WTC11 (cell line): ENCODE measurements around the gene AHRR. TPM values are rescaled to one million over a fixed set of nuclear protein-coding genes. Genes with fewer than 3 reads are reported as not detected.

ENCODE experiments used
- ATAC-seq: fragments of 200-7000 bp; cut with Tn5 transposase; 2 replicates; pipeline ENCODE4 v1.10.0; 2021; ENCODE audit warnings: mild to moderate bottlenecking, moderate library complexity
- CTCF ChIA-PET: fragments of 300-600 bp; sonication (Branson Sonifier 250); formaldehyde crosslinking; loops from one replicate; lab custom pipeline; 2021; ENCODE audit warnings: antibody characterized with exemption; lab: Charles Lee
- POLR2A ChIA-PET: fragments of 350-600 bp; sonication (Branson Sonifier 250); formaldehyde crosslinking; loops from one replicate; lab custom pipeline; 2021; ENCODE audit warnings: antibody characterized with exemption; lab: Charles Lee
- DNase-seq: peaks from one replicate; pipeline ENCODE4 v3.0.0; 2021; ENCODE audit warnings: low spot score
- H3K27ac Mint-ChIP-seq: 2 replicates; pipeline ENCODE4 v1.8.0; 2021; ENCODE audit warnings: mixed read lengths
- H3K27me3 Mint-ChIP-seq: 2 replicates; pipeline ENCODE4 v1.8.0; 2021; ENCODE audit warnings: low read depth, mild to moderate bottlenecking, moderate library complexity, mixed read lengths
- H3K36me3 Mint-ChIP-seq: 2 replicates; pipeline ENCODE4 v1.8.0; 2021; ENCODE audit warnings: mixed read lengths
- H3K4me1 Mint-ChIP-seq: 2 replicates; pipeline ENCODE4 v1.8.0; 2022; ENCODE audit warnings: mixed read lengths
- H3K4me3 Mint-ChIP-seq: 2 replicates; pipeline ENCODE4 v1.8.0; 2021; ENCODE audit warnings: mild to moderate bottlenecking, moderate library complexity, mixed read lengths
- H3K9me3 Mint-ChIP-seq: 2 replicates; pipeline ENCODE4 v1.8.0; 2021; ENCODE audit warnings: mixed read lengths
- AR ChIP-seq: fragments of 250-450 bp; sonication (Bioruptor Pico); IDR thresholded peaks from 2 replicates; pipeline ENCODE4 v1.9.0; 2021; ENCODE audit warnings: mild to moderate bottlenecking
- CBFB ChIP-seq: sonication (generic); formaldehyde crosslinking; IDR thresholded peaks from 2 replicates; pipeline ENCODE4 v1.8.1; 2022; ENCODE audit warnings: mild to moderate bottlenecking, low read depth, missing genetic modification reagents
- EMX1 ChIP-seq: fragments of 250-450 bp; sonication (Bioruptor Pico); IDR thresholded peaks from 2 replicates; pipeline ENCODE4 v1.8.0; 2021; ENCODE audit warnings: mild to moderate bottlenecking
- FOXK1 ChIP-seq: sonication (generic); formaldehyde crosslinking; IDR thresholded peaks from 2 replicates; pipeline ENCODE4 v1.8.0; 2022; ENCODE audit warnings: mild to moderate bottlenecking, moderate library complexity, missing genetic modification reagents
- GABPB1 ChIP-seq: sonication (generic); formaldehyde crosslinking; IDR thresholded peaks from 2 replicates; pipeline ENCODE4 v1.8.1; 2023; ENCODE audit warnings: mild to moderate bottlenecking, missing genetic modification reagents
- GTF2I ChIP-seq: fragments of 250-450 bp; sonication (Bioruptor Pico); conservative IDR thresholded peaks from 2 replicates; pipeline ENCODE4 v1.4.0; 2021; ENCODE audit warnings: mild to moderate bottlenecking
- IRF2 ChIP-seq: sonication (generic); formaldehyde crosslinking; IDR thresholded peaks from 2 replicates; pipeline ENCODE4 v1.8.0; 2022; ENCODE audit warnings: low read depth, missing genetic modification reagents, borderline replicate concordance
- KAT7 ChIP-seq: sonication (generic); formaldehyde crosslinking; IDR thresholded peaks from 2 replicates; pipeline ENCODE4 v1.8.1; 2023; ENCODE audit warnings: missing genetic modification reagents, mild to moderate bottlenecking, borderline replicate concordance
- MXD4 ChIP-seq: fragments of 250-450 bp; sonication (Bioruptor Pico); IDR thresholded peaks from 2 replicates; pipeline ENCODE4 v1.8.0; 2021; ENCODE audit warnings: mild to moderate bottlenecking, moderate library complexity, borderline replicate concordance
- MYBL2 ChIP-seq: sonication (generic); formaldehyde crosslinking; IDR thresholded peaks from 2 replicates; pipeline ENCODE4 v1.8.1; 2023; ENCODE audit warnings: mild to moderate bottlenecking, moderate library complexity, missing genetic modification reagents
- PREB ChIP-seq: sonication (generic); formaldehyde crosslinking; IDR thresholded peaks from 2 replicates; pipeline ENCODE4 v1.8.1; 2022; ENCODE audit warnings: mild to moderate bottlenecking, missing genetic modification reagents, moderate library complexity, borderline replicate concordance
- RELA ChIP-seq: sonication (generic); formaldehyde crosslinking; IDR thresholded peaks from 2 replicates; pipeline ENCODE4 v1.8.1; 2022; ENCODE audit warnings: missing genetic modification reagents, mild to moderate bottlenecking, borderline replicate concordance
- SMAD4 ChIP-seq: sonication (generic); formaldehyde crosslinking; IDR thresholded peaks from 2 replicates; pipeline ENCODE4 v1.8.0; 2022; ENCODE audit warnings: mild to moderate bottlenecking, missing genetic modification reagents
- TEAD1 ChIP-seq: sonication (generic); formaldehyde crosslinking; IDR thresholded peaks from 2 replicates; pipeline ENCODE4 v1.8.0; 2022; ENCODE audit warnings: mild to moderate bottlenecking, missing genetic modification reagents
- TP53 ChIP-seq: sonication (generic); formaldehyde crosslinking; IDR thresholded peaks from 2 replicates; pipeline ENCODE4 v1.8.1; 2023; ENCODE audit warnings: mild to moderate bottlenecking, missing genetic modification reagents
- ZBTB21 ChIP-seq: sonication (generic); formaldehyde crosslinking; IDR thresholded peaks from 2 replicates; pipeline ENCODE4 v1.8.1; 2023; ENCODE audit warnings: mild to moderate bottlenecking, missing genetic modification reagents, borderline replicate concordance
- ZNF138 ChIP-seq: sonication (generic); formaldehyde crosslinking; conservative IDR thresholded peaks from 2 replicates; pipeline ENCODE4 v1.8.1; 2022; ENCODE audit warnings: mild to moderate bottlenecking, moderate library complexity, missing genetic modification reagents
- ZNF232 ChIP-seq: sonication (generic); formaldehyde crosslinking; IDR thresholded peaks from 2 replicates; pipeline ENCODE4 v1.8.0; 2022; ENCODE audit warnings: mild to moderate bottlenecking, missing genetic modification reagents
- ZNF263 ChIP-seq: sonication (generic); formaldehyde crosslinking; IDR thresholded peaks from 2 replicates; pipeline ENCODE4 v1.8.1; 2022; ENCODE audit warnings: low read depth, mild to moderate bottlenecking, moderate library complexity, missing genetic modification reagents
- ZNF317 ChIP-seq: sonication (generic); formaldehyde crosslinking; IDR thresholded peaks from 2 replicates; pipeline ENCODE4 v1.8.1; 2023; ENCODE audit warnings: low read depth, mild to moderate bottlenecking, moderate library complexity, missing genetic modification reagents, borderline replicate concordance
- ZNF396 ChIP-seq: fragments of 250-450 bp; sonication (Bioruptor Pico); IDR thresholded peaks from 2 replicates; pipeline ENCODE4 v1.8.0; 2021; ENCODE audit warnings: mild to moderate bottlenecking, moderate library complexity, borderline replicate concordance
- ZNF423 ChIP-seq: fragments of 250-450 bp; sonication (Bioruptor Pico); IDR thresholded peaks from 2 replicates; pipeline ENCODE4 v2.1.2; 2022; ENCODE audit warnings: mild to moderate bottlenecking, moderate library complexity
- ZNF671 ChIP-seq: fragments of 250-450 bp; sonication (Bioruptor Pico); IDR thresholded peaks from 2 replicates; pipeline ENCODE4 v1.8.0; 2021; ENCODE audit warnings: mild to moderate bottlenecking
- total RNA-seq: library from RNA; stranded (reverse); gene quantifications from 3 replicates; pipeline ENCODE4 v1.2.3, GENCODE V29; 2021
- TF ChIP-seq, protein P1 (sequence below): sonication (generic); formaldehyde crosslinking; IDR thresholded peaks from 2 replicates; pipeline ENCODE4 v1.8.0; 2022; ENCODE audit warnings: mild to moderate bottlenecking, missing genetic modification reagents
- TF ChIP-seq, protein P2 (sequence below): fragments of 250-450 bp; sonication (Bioruptor Pico); IDR thresholded peaks from 2 replicates; pipeline ENCODE4 v1.9.0; 2021; ENCODE audit warnings: mild to moderate bottlenecking
- TF ChIP-seq, protein P3 (sequence below): sonication (generic); formaldehyde crosslinking; IDR thresholded peaks from 2 replicates; pipeline ENCODE4 v1.8.0; 2023; ENCODE audit warnings: mild to moderate bottlenecking, missing genetic modification reagents
- TF ChIP-seq, protein P4 (sequence below): sonication (generic); formaldehyde crosslinking; IDR thresholded peaks from 2 replicates; pipeline ENCODE4 v1.8.1; 2022; ENCODE audit warnings: low read depth, missing genetic modification reagents, borderline replicate concordance

Gene AHRR
- total RNA-seq, 1 experiment from 2014 or later = 4.5 TPM

- Mint-ChIP-seq H3K9me3 (no peaks in the 10 kb centered on the region), H3K36me3 (peaks cover 51% of the 10 kb centered on the region), H3K27ac (no peak overlapping the region), H3K4me3 (no peak overlapping the region), H3K4me1 (no peaks in the 10 kb centered on the region), H3K27me3 (no peaks in the 10 kb centered on the region)
- DNase-seq = peak; percentile 10
- POLR2A ChIA-PET = no interaction called here
- no peak for ATAC-seq
- no peak for TF ChIP-seq ZNF317 (CRISPR knock-in tag)
- TF ChIP-seq ZNF396 (CRISPR knock-in tag) = no peak
- no peak for TF ChIP-seq MXD4 (CRISPR knock-in tag)
- TF ChIP-seq KAT7 (CRISPR knock-in tag) = no peak
- TF ChIP-seq TEAD1 = no peak
- TF ChIP-seq ZNF263 (CRISPR knock-in tag) = no peak
- no peak for TF ChIP-seq AR
- TF ChIP-seq, protein P1, sequence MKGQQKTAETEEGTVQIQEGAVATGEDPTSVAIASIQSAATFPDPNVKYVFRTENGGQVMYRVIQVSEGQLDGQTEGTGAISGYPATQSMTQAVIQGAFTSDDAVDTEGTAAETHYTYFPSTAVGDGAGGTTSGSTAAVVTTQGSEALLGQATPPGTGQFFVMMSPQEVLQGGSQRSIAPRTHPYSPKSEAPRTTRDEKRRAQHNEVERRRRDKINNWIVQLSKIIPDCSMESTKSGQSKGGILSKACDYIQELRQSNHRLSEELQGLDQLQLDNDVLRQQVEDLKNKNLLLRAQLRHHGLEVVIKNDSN (CRISPR knock-in tag) = no peak
- TF ChIP-seq ZNF423 (CRISPR knock-in tag) = no peak
- TF ChIP-seq ZNF138 (CRISPR knock-in tag) = no peak
- no peak for TF ChIP-seq SMAD4 (CRISPR knock-in tag)
- TF ChIP-seq, protein P2, sequence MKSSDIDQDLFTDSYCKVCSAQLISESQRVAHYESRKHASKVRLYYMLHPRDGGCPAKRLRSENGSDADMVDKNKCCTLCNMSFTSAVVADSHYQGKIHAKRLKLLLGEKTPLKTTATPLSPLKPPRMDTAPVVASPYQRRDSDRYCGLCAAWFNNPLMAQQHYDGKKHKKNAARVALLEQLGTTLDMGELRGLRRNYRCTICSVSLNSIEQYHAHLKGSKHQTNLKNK (CRISPR knock-in tag) = no peak
- TF ChIP-seq MYBL2 (CRISPR knock-in tag) = no peak
- TF ChIP-seq PREB (CRISPR knock-in tag) = no peak
- no peak for TF ChIP-seq GABPB1 (CRISPR knock-in tag)
- TF ChIP-seq ZNF671 = no peak
- TF ChIP-seq TP53 (CRISPR knock-in tag) = no peak
- TF ChIP-seq ZNF232 (CRISPR knock-in tag) = no peak
- TF ChIP-seq, protein P3, sequence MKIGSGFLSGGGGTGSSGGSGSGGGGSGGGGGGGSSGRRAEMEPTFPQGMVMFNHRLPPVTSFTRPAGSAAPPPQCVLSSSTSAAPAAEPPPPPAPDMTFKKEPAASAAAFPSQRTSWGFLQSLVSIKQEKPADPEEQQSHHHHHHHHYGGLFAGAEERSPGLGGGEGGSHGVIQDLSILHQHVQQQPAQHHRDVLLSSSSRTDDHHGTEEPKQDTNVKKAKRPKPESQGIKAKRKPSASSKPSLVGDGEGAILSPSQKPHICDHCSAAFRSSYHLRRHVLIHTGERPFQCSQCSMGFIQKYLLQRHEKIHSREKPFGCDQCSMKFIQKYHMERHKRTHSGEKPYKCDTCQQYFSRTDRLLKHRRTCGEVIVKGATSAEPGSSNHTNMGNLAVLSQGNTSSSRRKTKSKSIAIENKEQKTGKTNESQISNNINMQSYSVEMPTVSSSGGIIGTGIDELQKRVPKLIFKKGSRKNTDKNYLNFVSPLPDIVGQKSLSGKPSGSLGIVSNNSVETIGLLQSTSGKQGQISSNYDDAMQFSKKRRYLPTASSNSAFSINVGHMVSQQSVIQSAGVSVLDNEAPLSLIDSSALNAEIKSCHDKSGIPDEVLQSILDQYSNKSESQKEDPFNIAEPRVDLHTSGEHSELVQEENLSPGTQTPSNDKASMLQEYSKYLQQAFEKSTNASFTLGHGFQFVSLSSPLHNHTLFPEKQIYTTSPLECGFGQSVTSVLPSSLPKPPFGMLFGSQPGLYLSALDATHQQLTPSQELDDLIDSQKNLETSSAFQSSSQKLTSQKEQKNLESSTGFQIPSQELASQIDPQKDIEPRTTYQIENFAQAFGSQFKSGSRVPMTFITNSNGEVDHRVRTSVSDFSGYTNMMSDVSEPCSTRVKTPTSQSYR (CRISPR knock-in tag) = no peak
- CTCF ChIA-PET = no interaction called here
Observed at GRCh38 chr5:462051-462481, 140.6 kb downstream of the AHRR start.

- Mint-ChIP-seq H3K4me3 (no peak overlapping the region), H3K27me3 (no peaks in the 10 kb centered on the region), H3K9me3 (no peaks in the 10 kb centered on the region), H3K27ac (no peak overlapping the region), H3K36me3 (peaks cover 45% of the 10 kb centered on the region), H3K4me1 (no peaks in the 10 kb centered on the region)
- CTCF ChIA-PET = interaction anchor here (1.4 kb wide), 1 partner anchor 17 kb away, joined by 5 read pairs; no protein-coding TSS in a partner anchor
- POLR2A ChIA-PET = no interaction called here
- DNase-seq (no peak), ATAC-seq (no peak)
- TF ChIP-seq IRF2 (CRISPR knock-in tag) (no peak), CBFB (CRISPR knock-in tag) (no peak), ZNF263 (CRISPR knock-in tag) (no peak), ZBTB21 (CRISPR knock-in tag) (no peak), GTF2I (CRISPR knock-in tag) (no peak), RELA (CRISPR knock-in tag) (no peak), FOXK1 (CRISPR knock-in tag) (no peak), MXD4 (CRISPR knock-in tag) (no peak), PREB (CRISPR knock-in tag) (no peak), EMX1 (CRISPR knock-in tag) (no peak)
- TF ChIP-seq, protein P4, sequence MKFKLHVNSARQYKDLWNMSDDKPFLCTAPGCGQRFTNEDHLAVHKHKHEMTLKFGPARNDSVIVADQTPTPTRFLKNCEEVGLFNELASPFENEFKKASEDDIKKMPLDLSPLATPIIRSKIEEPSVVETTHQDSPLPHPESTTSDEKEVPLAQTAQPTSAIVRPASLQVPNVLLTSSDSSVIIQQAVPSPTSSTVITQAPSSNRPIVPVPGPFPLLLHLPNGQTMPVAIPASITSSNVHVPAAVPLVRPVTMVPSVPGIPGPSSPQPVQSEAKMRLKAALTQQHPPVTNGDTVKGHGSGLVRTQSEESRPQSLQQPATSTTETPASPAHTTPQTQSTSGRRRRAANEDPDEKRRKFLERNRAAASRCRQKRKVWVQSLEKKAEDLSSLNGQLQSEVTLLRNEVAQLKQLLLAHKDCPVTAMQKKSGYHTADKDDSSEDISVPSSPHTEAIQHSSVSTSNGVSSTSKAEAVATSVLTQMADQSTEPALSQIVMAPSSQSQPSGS (CRISPR knock-in tag) = no peak
Observed at GRCh38 chr5:463301-463700, 141.8 kb downstream of the AHRR start.
